Nephron (organoid): Measurements from ENCODE around the gene VAX1.
A peak's percentile ranks its signal among the peaks of the same experiment; 100 is the strongest.

Experiments
- H3K27ac Mint-ChIP-seq, 3 experiments: 2 replicates each; pipeline ENCODE4 v1.8.0; 2020; ENCODE audit warnings: mixed read lengths in 3 of 3, mild to moderate bottlenecking in 2 of 3, moderate library complexity in 1 of 3
- H3K27me3 Mint-ChIP-seq: 2 replicates; pipeline ENCODE4 v1.8.0; 2021; ENCODE audit warnings: low read depth, mild to moderate bottlenecking, moderate library complexity, mixed read lengths
- H3K36me3 Mint-ChIP-seq: 2 replicates; pipeline ENCODE4 v1.8.0; 2020; ENCODE audit warnings: low read depth, mixed read lengths
- H3K4me1 Mint-ChIP-seq: 2 replicates; pipeline ENCODE4 v1.8.0; 2020; ENCODE audit warnings: mixed read lengths
- H3K4me3 Mint-ChIP-seq, 3 experiments: 2 replicates each; pipeline ENCODE4 v1.8.0; 2020; ENCODE audit warnings: mild to moderate bottlenecking in 3 of 3, mixed read lengths in 3 of 3, moderate library complexity in 2 of 3
- H3K9me3 Mint-ChIP-seq: 2 replicates; pipeline ENCODE4 v1.8.0; 2020; ENCODE audit warnings: mixed read lengths
- TF ChIP-seq, protein P1 (sequence below), 3 experiments: fragments of 200-600 bp; sonication (generic); IDR thresholded peaks; one replicate each; pipeline ENCODE4 v1.5.0; 2021; ENCODE audit warnings: antibody characterized with exemption in 3 of 3; ENCODE audit not compliant: unreplicated experiment in 3 of 3

The VAX1 gene

DNA sequence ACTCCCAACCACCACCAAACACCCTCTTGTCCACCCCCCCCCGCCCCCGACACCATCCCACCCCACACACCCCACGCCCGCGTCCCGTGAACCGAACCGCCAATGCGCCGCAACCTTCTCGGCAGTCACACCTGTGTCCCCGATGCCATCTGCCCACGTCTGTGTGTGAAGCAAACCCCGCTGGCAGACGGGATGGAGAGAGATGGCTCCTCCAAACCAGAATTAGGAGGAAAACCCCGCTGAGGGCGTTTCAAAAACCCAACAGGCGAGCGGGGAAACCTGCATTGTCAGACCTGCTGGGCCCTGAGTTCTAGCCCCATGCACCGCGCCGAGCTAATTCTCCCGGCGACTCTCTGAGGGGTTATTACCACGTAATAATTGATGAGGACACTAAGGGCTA lies 30.7 kb upstream of the VAX1 start:
- TF ChIP-seq, protein P1, sequence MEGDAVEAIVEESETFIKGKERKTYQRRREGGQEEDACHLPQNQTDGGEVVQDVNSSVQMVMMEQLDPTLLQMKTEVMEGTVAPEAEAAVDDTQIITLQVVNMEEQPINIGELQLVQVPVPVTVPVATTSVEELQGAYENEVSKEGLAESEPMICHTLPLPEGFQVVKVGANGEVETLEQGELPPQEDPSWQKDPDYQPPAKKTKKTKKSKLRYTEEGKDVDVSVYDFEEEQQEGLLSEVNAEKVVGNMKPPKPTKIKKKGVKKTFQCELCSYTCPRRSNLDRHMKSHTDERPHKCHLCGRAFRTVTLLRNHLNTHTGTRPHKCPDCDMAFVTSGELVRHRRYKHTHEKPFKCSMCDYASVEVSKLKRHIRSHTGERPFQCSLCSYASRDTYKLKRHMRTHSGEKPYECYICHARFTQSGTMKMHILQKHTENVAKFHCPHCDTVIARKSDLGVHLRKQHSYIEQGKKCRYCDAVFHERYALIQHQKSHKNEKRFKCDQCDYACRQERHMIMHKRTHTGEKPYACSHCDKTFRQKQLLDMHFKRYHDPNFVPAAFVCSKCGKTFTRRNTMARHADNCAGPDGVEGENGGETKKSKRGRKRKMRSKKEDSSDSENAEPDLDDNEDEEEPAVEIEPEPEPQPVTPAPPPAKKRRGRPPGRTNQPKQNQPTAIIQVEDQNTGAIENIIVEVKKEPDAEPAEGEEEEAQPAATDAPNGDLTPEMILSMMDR (IDR thresholded peaks at IDR 0.05; ENCODE audit: unreplicated experiment in 3 of 3): no peak
- peaks cover 20% of the 10 kb centered on the region for H3K4me1 Mint-ChIP-seq
- peaks cover 100% of the 10 kb centered on the region for H3K27me3 Mint-ChIP-seq

DNA sequence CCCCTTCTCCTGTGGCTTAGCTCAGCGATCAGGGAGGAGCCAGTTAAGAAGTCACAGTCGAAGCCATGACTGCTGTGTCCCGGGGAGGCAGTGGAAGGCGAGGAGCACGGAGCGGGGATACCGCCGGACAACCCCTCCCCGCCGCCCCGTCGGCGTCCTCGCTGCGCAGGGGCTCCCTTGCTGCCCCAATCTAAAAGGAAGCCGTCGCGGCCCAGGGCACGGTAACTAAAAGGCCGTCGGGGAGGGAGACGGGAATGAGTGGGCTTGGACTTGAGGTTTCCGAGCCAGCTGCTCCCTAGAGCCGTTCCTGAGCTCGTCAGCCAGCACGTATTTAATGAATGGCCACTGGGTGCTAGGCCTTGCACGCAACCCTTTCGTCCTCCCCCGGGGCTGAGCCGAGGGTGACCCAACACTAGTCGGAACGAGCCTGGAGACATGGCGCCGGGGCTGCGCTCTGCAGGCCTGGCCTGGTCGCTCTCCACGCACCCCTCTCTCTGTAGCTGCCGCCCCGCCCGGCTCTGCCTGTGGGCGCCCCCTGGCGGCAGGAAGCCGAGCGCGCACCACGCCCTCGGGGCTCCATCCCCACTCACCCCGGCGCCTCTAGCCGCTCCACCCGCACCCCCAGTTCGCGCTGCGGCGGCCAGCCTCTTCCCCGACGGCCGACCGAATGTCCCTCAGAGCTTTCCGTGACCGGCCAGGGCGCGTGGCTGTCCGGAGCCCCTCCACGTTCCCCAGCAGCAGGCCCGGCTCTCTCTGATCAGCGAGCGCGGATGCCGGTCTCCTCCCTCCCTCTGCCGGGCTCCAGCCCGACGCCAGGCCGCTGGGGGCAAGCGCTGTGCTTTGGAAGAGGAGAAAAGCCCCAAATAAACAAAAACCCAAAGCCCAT lies 30.0 kb upstream of the VAX1 start:
- TF ChIP-seq, protein P1 (IDR thresholded peaks at IDR 0.05; ENCODE audit: unreplicated experiment in 3 of 3): peak; percentile 97 to 99 (median 98)
- Mint-ChIP-seq H3K36me3 (no peaks in the 10 kb centered on the region), H3K4me3 (peak overlapping the region; percentile 66 to 70 (median 68)), H3K27ac (no peak overlapping the region), H3K9me3 (no peaks in the 10 kb centered on the region), H3K27me3 (peaks cover 99% of the 10 kb centered on the region), H3K4me1 (peaks cover 20% of the 10 kb centered on the region)

More for the DNA sequence above, 30.7 kb upstream of the VAX1 start:
- Mint-ChIP-seq H3K4me3 (no peak overlapping the region), H3K27ac (no peak overlapping the region), H3K9me3 (no peaks in the 10 kb centered on the region), H3K36me3 (no peaks in the 10 kb centered on the region)

DNA sequence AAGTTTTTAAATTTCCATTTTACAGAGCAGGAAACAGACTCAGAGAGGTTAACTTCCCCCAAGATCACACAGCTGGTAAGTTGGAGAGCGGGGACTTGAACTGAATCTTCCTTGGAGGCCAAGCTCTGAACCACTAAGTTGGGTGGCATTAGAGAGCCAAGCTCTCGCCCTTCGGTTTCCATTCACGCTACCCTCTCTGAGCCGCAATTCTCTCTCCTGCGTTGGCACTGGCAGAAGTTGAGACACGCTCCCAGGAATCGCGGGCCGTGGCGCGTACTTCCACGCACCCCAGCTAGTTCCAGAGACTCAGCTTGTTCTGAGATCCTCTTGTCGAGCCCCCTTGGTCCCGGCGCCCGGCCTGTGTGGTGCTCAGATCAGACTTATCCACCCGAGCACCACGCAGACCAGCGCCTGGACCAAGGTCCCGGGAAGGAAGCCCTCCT lies 29.3 kb upstream of the VAX1 start:
- H3K27ac Mint-ChIP-seq: no peak overlapping the region
- peaks cover 99% of the 10 kb centered on the region for H3K27me3 Mint-ChIP-seq
- TF ChIP-seq, protein P1 (IDR thresholded peaks at IDR 0.05; ENCODE audit: unreplicated experiment in 3 of 3): no peak
- H3K9me3 Mint-ChIP-seq: no peaks in the 10 kb centered on the region
- H3K36me3 Mint-ChIP-seq: no peaks in the 10 kb centered on the region
- peaks cover 24% of the 10 kb centered on the region for H3K4me1 Mint-ChIP-seq
- peak overlapping the region in 2 of 3 experiments; percentile 53 to 66 for H3K4me3 Mint-ChIP-seq

DNA sequence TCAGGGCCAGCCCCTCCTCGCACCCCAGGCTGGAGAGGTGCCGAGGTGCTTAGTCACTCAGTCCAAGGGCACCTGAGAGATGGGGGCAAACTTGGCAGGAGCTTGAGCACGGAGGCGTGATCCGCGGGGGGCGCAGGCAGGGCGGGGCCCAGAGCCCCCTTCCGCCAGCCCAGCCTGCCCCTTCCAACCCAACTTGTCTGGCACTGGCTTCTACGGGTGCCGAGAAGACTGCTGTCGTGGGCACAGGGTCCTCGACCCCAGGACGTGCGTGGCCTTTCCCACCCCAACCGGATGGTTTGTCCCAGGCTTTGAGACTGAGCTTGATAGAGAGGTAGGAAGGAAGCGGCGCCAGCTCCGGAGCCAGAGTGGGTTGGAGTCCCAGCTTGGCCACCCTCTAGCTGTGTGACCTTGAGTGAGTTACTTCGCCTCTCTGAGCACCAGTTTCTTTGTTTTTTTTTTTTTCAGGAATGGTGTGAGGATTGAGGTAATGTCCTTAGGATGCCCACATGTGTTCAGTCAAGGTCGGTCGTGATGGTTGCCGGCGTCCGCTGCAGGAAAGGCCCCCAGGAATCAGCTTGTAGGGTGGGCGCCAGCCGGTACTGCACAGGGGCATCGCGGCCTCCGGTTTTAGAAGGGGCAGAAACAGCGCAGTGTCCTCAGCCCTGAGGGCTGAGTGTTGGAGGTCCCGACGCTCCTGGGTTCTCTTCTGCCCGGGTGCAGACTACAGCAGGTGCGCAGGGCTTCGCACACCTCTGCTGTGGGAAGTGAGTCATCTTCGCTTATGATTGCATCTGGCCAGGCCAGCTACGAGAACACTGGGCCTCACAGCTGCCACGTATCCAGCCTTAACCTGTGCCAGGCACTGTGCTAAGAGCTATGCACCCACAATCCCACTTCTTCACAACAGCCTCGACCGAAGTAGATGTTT lies 28.6 kb upstream of the VAX1 start:
- Mint-ChIP-seq H3K27me3 (peaks cover 99% of the 10 kb centered on the region), H3K4me1 (peaks cover 26% of the 10 kb centered on the region), H3K36me3 (no peaks in the 10 kb centered on the region), H3K4me3 (peak overlapping the region; percentile 11 to 52 (median 24)), H3K9me3 (no peaks in the 10 kb centered on the region), H3K27ac (no peak overlapping the region)
- TF ChIP-seq, protein P1 (IDR thresholded peaks at IDR 0.05; ENCODE audit: unreplicated experiment in 3 of 3): no peak

DNA sequence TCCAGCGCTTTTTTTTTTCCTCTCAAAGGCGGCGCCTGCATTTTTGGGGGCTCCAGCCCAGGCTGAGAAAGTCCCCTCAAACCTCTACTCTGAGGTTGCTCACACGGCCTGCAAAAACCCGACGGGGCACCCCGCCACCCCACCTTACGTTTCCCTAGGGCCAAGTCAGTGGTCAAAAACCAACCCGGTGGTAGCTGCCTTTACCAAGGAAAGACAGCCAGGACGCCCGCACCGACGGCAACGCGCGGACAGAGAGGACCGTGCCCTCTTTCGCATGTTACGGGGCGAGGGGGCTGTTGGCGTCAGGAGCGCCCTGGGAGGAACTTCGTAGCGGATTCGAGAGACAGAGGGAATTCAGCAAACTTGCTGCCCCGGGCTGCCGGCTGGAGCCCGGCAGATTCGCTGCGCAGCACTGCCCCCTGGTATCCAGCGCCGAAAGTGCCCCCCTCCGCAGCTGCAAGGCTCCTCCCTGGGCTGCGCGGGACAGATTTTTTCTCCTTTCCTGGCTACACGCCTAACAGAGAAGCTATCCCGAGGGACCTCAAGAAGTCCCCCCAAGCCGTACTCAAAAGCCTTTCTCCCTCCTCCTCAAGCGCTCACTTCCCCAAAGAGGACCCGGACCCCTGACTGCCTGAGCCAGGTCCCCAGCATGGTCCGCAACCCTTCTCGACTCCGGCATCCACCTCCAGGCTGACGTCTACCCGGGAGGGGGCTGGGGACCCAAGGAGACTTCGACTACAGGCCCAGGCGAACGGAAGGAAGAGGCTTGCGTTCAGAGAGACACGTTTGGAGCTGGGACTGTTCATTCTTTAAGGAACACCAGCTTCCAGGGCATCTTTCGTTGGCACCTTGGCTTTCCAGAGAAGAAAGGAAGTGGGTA lies 27.7 kb upstream of the VAX1 start:
- H3K4me1 Mint-ChIP-seq: peaks cover 26% of the 10 kb centered on the region
- peaks cover 3% of the 10 kb centered on the region for H3K9me3 Mint-ChIP-seq
- H3K4me3 Mint-ChIP-seq: peak overlapping the region; percentile 9 to 46 (median 19)
- H3K36me3 Mint-ChIP-seq: no peaks in the 10 kb centered on the region
- no peak overlapping the region for H3K27ac Mint-ChIP-seq
- peaks cover 99% of the 10 kb centered on the region for H3K27me3 Mint-ChIP-seq
- TF ChIP-seq, protein P1 (IDR thresholded peaks at IDR 0.05; ENCODE audit: unreplicated experiment in 3 of 3): peak; percentile 54 to 71 (median 54)
